H1 (cell line): Measurements from ENCODE around the gene COA3. TPM values are rescaled to one million over a fixed set of nuclear protein-coding genes. Genes with fewer than 3 reads are reported as not detected.

Experiments
- CTCF ChIA-PET: fragments of 300-600 bp; sonication (Branson Sonifier 250); formaldehyde crosslinking; loops from one replicate; lab custom pipeline; 2021; ENCODE audit not compliant: partially characterized antibody; lab: Charles Lee
- POLR2A ChIA-PET: fragments of 300-600 bp; sonication (Branson Sonifier 250); formaldehyde crosslinking; loops from one replicate; lab custom pipeline; 2021; ENCODE audit warnings: inconsistent platforms; ENCODE audit not compliant: partially characterized antibody; lab: Charles Lee
- DNase-seq, 2 experiments: peaks; one replicate each; pipeline versions ENCODE4 v3.0.0 to v3.0.0-alpha.2; 2010 to 2022; ENCODE audit warnings: low spot score in 2 of 2, low read depth in 1 of 2, mixed read lengths in 1 of 2
- FAIRE-seq: peaks from 2 replicates; lab custom pipeline; 2011; peaks lifted over from hg19 to GRCh38; lab: Jason Lieb, UNC
- H2AFZ ChIP-seq: 2 replicates; pipeline ENCODE4 v1.8.1; 2012; ENCODE audit warnings: low read length, inconsistent platforms
- H2AK5ac ChIP-seq: 2 replicates; pipeline ENCODE4 v1.6.1; 2013; ENCODE audit warnings: low read depth, low read length
- H2BK120ac ChIP-seq: replicated peaks from 2 replicates; pipeline ENCODE3; 2013; ENCODE audit warnings: low read depth, low read length, inconsistent platforms
- H2BK12ac ChIP-seq: 2 replicates; pipeline ENCODE4 v1.6.1; 2013; ENCODE audit warnings: low read depth, low read length
- H2BK15ac ChIP-seq: 2 replicates; pipeline ENCODE4 v1.6.1; 2013; ENCODE audit warnings: low read length
- H2BK20ac ChIP-seq: 2 replicates; pipeline ENCODE4 v1.6.1; 2013; ENCODE audit warnings: low read length
- H2BK5ac ChIP-seq: 2 replicates; pipeline ENCODE4 v1.6.1; 2013; ENCODE audit warnings: low read depth, low read length
- H3K14ac ChIP-seq: 2 replicates; pipeline ENCODE4 v1.6.1; 2013; ENCODE audit warnings: inconsistent platforms; ENCODE audit not compliant: insufficient read length
- H3K18ac ChIP-seq: 2 replicates; pipeline ENCODE4 v1.6.1; 2013; ENCODE audit warnings: low read length; ENCODE audit errors: extremely low read depth
- H3K23ac ChIP-seq: 2 replicates; pipeline ENCODE4 v1.6.1; 2013; ENCODE audit warnings: inconsistent platforms; ENCODE audit not compliant: insufficient read length
- H3K23me2 ChIP-seq: 2 replicates; pipeline ENCODE4 v1.6.1; 2013; ENCODE audit warnings: low read depth, low read length
- H3K27ac ChIP-seq: 2 replicates; pipeline ENCODE4 v1.6.1; 2011; ENCODE audit warnings: low read depth, low read length, inconsistent platforms
- H3K27me3 ChIP-seq, 4 experiments: replicated peaks in 1 of 4; 1 replicate in 1 of 4; 2 replicates in 3 of 4; pipeline versions ENCODE4 v1.6.1 to v1.8.1; 2011 to 2013; ENCODE audit warnings: low read length in 3 of 4, mild to moderate bottlenecking in 3 of 4, inconsistent platforms in 2 of 4, mixed read lengths in 2 of 4, moderate library complexity in 1 of 4; ENCODE audit not compliant: control insufficient read depth in 3 of 4, insufficient read depth in 3 of 4; ENCODE audit errors: extremely low read depth in 1 of 4
- H3K36me3 ChIP-seq, 4 experiments: 2 replicates each; pipeline versions ENCODE4 v1.6.1 to v1.8.1; 2011 to 2013; ENCODE audit warnings: mild to moderate bottlenecking in 4 of 4, low read length in 3 of 4, moderate library complexity in 2 of 4, control low read depth in 1 of 4, inconsistent platforms in 1 of 4; ENCODE audit not compliant: insufficient read depth in 4 of 4, control insufficient read depth in 2 of 4
- H3K4ac ChIP-seq: replicated peaks from 2 replicates; pipeline ENCODE3; 2013; ENCODE audit warnings: low read length, low read depth, mixed read lengths, inconsistent platforms; ENCODE audit not compliant: insufficient read length
- H3K4me1 ChIP-seq, 4 experiments: replicated peaks in 1 of 4; 1 replicate in 1 of 4; 2 replicates in 3 of 4; pipeline versions ENCODE4 v1.6.1 to v1.8.1; 2011 to 2013; ENCODE audit warnings: low read length in 3 of 4, inconsistent platforms in 2 of 4, mixed read lengths in 1 of 4; ENCODE audit not compliant: insufficient read depth in 4 of 4, control insufficient read depth in 3 of 4
- H3K4me2 ChIP-seq, 2 experiments: 2 replicates each; pipeline versions ENCODE4 v1.6.1 to v1.8.1; 2011 to 2013; ENCODE audit warnings: low read depth in 2 of 2, low read length in 2 of 2, control low read depth in 1 of 2, inconsistent platforms in 1 of 2, mild to moderate bottlenecking in 1 of 2; ENCODE audit not compliant: insufficient read depth in 1 of 2
- H3K4me3 ChIP-seq, 4 experiments: fragments of 200-600, 300-600 bp in 1 of 4; sonication (generic), shearing (Covaris generic), sonication (Bioruptor Twin) in 1 of 4; 2 replicates each; pipeline versions ENCODE4 v1.5.1 to v1.8.1; 2011 to 2016; ENCODE audit warnings: low read length in 4 of 4, low read depth in 3 of 4, control low read depth in 2 of 4, inconsistent platforms in 2 of 4, mild to moderate bottlenecking in 2 of 4, mixed read lengths in 1 of 4, moderate library complexity in 1 of 4; ENCODE audit not compliant: insufficient read depth in 2 of 4; ENCODE audit errors: extremely low read depth in 1 of 4
- H3K56ac ChIP-seq: replicated peaks from 2 replicates; pipeline ENCODE3; 2013; ENCODE audit warnings: low read depth, mild to moderate bottlenecking, mixed read lengths, low read length, inconsistent platforms; ENCODE audit not compliant: insufficient read length
- H3K79me1 ChIP-seq: 2 replicates; pipeline ENCODE4 v1.6.1; 2013; ENCODE audit warnings: low read depth, low read length, control low read depth
- H3K79me2 ChIP-seq, 2 experiments: 2 replicates each; pipeline versions ENCODE4 v1.6.1 to v1.8.1; 2012 to 2013; ENCODE audit warnings: low read length in 2 of 2, mild to moderate bottlenecking in 2 of 2, inconsistent platforms in 1 of 2; ENCODE audit not compliant: insufficient read depth in 2 of 2, control insufficient read depth in 1 of 2
- H3K9ac ChIP-seq, 4 experiments: replicated peaks in 1 of 4; 1 replicate in 1 of 4; 2 replicates in 3 of 4; pipeline versions ENCODE4 v1.6.1 to v1.8.1; 2011 to 2013; ENCODE audit warnings: low read depth in 3 of 4, low read length in 3 of 4, control low read depth in 2 of 4, mild to moderate bottlenecking in 2 of 4, moderate library complexity in 2 of 4, inconsistent platforms in 1 of 4; ENCODE audit errors: extremely low read depth in 1 of 4
- H3K9me3 ChIP-seq, 2 experiments: 2 replicates each; pipeline versions ENCODE4 v1.6.1 to v1.8.1; 2012 to 2013; ENCODE audit warnings: mild to moderate bottlenecking in 2 of 2, moderate library complexity in 2 of 2, control low read depth in 1 of 2, inconsistent platforms in 1 of 2, low read depth in 1 of 2, low read length in 1 of 2, mixed read lengths in 1 of 2; ENCODE audit not compliant: insufficient read depth in 2 of 2
- H4K20me1 ChIP-seq, 2 experiments: replicated peaks in 1 of 2; 2 replicates each; pipeline versions ENCODE3 to v1.8.1; 2011 to 2013; ENCODE audit warnings: inconsistent platforms in 2 of 2, low read length in 2 of 2, mild to moderate bottlenecking in 1 of 2; ENCODE audit not compliant: insufficient read depth in 2 of 2, control insufficient read depth in 1 of 2
- H4K5ac ChIP-seq: 2 replicates; pipeline ENCODE4 v1.6.1; 2013; ENCODE audit warnings: low read length, low read depth, mixed read lengths, inconsistent platforms; ENCODE audit not compliant: insufficient read length
- H4K8ac ChIP-seq: 2 replicates; pipeline ENCODE4 v1.8.0; 2013; ENCODE audit warnings: mild to moderate bottlenecking, moderate library complexity, low read length, inconsistent platforms; ENCODE audit not compliant: insufficient read depth; ENCODE audit errors: extremely low read depth
- H4K91ac ChIP-seq: replicated peaks from 2 replicates; pipeline ENCODE3; 2013; ENCODE audit warnings: low read length, mixed read lengths, inconsistent platforms; ENCODE audit not compliant: insufficient read length
- KDM1A ChIP-seq: fragments of 200-600, 300-600 bp; sonication (generic); IDR thresholded peaks from 2 replicates; pipeline ENCODE4 v1.7.1; 2016; ENCODE audit warnings: mild to moderate bottlenecking, low read length, borderline replicate concordance
- TBP ChIP-seq: IDR thresholded peaks from 2 replicates; pipeline ENCODE4 v1.6.1; 2011; ENCODE audit warnings: low read depth, low read length, improper control_type of control experiment
- YY1 ChIP-seq: IDR thresholded peaks from 2 replicates; pipeline ENCODE4 v1.6.1; 2011; ENCODE audit warnings: low read depth, mild to moderate bottlenecking, low read length
- WGBS, 2 experiments: shearing (Covaris generic) in 1 of 2; methylation state at CpG; one replicate each; pipeline versions ENCODE4 v1.1.6 to v1.1.7; 2013 to 2015; ENCODE audit warnings: low lambda C conversion rate in 2 of 2, mixed read lengths in 2 of 2, inconsistent platforms in 1 of 2, low coverage in 1 of 2, missing lambda C conversion rate in 1 of 2; ENCODE audit not compliant: insufficient replicate concordance in 2 of 2, insufficient coverage in 1 of 2, insufficient read length in 1 of 2; ENCODE audit errors: extremely low coverage in 1 of 2, missing lambda C conversion rate in 1 of 2; 5-methylcytosine and 5-hydroxymethylcytosine counted together
- polyA plus RNA-seq, 7 experiments: library from polyadenylated mRNA; depleted of rRNA in 3 of 7; stranded (reverse) in 5 of 7; unstranded in 2 of 7; fragments of >200 nt in 5 of 7; fragments of 200-250 nt in 2 of 7; gene quantifications; 1 replicate in 5 of 7; 2 replicates in 1 of 7; 4 replicates in 1 of 7; pipeline versions ENCODE4 v1.2.1 to v1.2.3, GENCODE V29; 2011 to 2013; ENCODE audit warnings: missing spikeins in 2 of 7, mixed read lengths in 2 of 7
- total RNA-seq: library from RNA; stranded (reverse); fragmentation: NEBNext Ultra II Directional; extraction: Animal tissue kit (Norgen Biotek cat#: 25700); gene quantifications from 2 replicates; pipeline ENCODE4 v1.2.1, GENCODE V29; 2021

Gene COA3
- total and polyA plus RNA-seq, 2 of the 8 experiments (the other 6 are each of a cell fraction or from before 2014, with no cell fraction given): 68.4 to 143 TPM

- CTCF ChIA-PET: interaction anchor here (1.2 to 3.5 kb wide), 6 partner anchors 10 to 195 kb away, joined by 3 to 30 read pairs (median 3); partner anchors contain the start of genes BECN1 and RAMP2
- no peak overlapping the region for H2AK5ac ChIP-seq
- DNase-seq: no peak
- H3K14ac ChIP-seq: no peak overlapping the region
- no peaks in the 10 kb centered on the region for H3K27me3 ChIP-seq
- H3K79me1 ChIP-seq: 0 out of 2 replicates have a peak, but pooled peaks cover 4% of the 10 kb centered on the region
- H4K20me1 ChIP-seq: no peaks in the 10 kb centered on the region
- H3K4me2 ChIP-seq: peak overlapping the region; percentile 68 to 94; a peak in 3 of 4 replicates
- H3K79me2 ChIP-seq: no peaks in the 10 kb centered on the region
- H3K9me3 ChIP-seq: no peaks in the 10 kb centered on the region
- no peak overlapping the region for H3K4ac ChIP-seq
- WGBS, 2 experiments: 19% methylated on average over 3 of the region's 3 CpGs; no CpG with 5 or more reads in 1 of the 2 experiments
- no peak overlapping the region for H3K56ac ChIP-seq
- peaks cover 5% of the 10 kb centered on the region; the same call in 1 of the 2 replicates for H3K23me2 ChIP-seq
- TF ChIP-seq TBP: no peak
- TF ChIP-seq KDM1A: no peak
- no peak for TF ChIP-seq YY1
- TF ChIP-seq, all 59 proteins: peak for 0
- Histone ChIP-seq H3K4me1 (no peaks in the 10 kb centered on the region), H2BK5ac (no peak overlapping the region), H4K8ac (no peak overlapping the region), H2BK20ac (no peak overlapping the region), H3K18ac (no peak overlapping the region), H4K5ac (no peak overlapping the region), H2BK15ac (no peak overlapping the region), H3K9ac (peak overlapping the region in 3 of 4 experiments; percentile 69 to 92 (median 81); a peak in 4 of 7 replicates), H2AFZ (peak overlapping the region; percentile 54), H3K27ac (no peak overlapping the region), H3K4me3 (peak overlapping the region; percentile 80 to 94 (median 84)), H4K91ac (no peak overlapping the region), H2BK12ac (no peak overlapping the region), H3K36me3 (peaks cover 0 to 11% (median 5%) of the 10 kb centered on the region in 4 experiments; a peak in 5 of 8 replicates), H3K23ac (no peak overlapping the region), H2BK120ac (no peak overlapping the region)
- no peak for FAIRE-seq
- POLR2A ChIA-PET: interaction anchor here (0.8 to 2.4 kb wide), 11 partner anchors 10 to 220 kb away, joined by 3 to 15 read pairs (median 3); partner anchors contain the start of gene HSD17B1
Observed at GRCh38 chr17:42772945-42773289, 25.6 kb downstream of the COA3 start.
